ENCODE data around the gene UBE2U.

Gene UBE2U

GRCh38 chr1:64203420-64203819 is at the start of gene UBE2U:
Gene UBE2U (plus strand): TSS chr1:64203623. CDS start chr1:64204051, 428 bp downstream.
- no peak for DNase-seq

DNA sequence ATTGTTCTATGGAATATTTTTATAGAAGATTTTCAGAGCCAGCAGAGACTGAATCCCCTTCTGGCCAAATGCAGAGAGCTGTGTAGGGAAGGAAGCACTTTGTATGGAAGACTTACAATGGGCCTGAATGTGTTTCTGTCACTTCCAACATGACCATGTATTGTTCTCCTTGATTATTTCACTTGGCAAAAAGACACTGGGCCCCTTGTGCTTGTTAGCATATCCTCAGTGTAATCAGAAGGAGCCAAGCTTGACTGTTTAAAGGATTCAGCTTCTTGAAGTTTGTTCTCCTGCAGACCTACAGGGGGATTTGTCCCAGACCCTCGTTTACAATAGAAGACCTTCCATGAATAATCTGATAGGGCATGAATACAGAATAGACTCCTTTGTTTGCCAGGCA is 48.1 kb upstream of the UBE2U start:
- no peak for DNase-seq

DNA sequence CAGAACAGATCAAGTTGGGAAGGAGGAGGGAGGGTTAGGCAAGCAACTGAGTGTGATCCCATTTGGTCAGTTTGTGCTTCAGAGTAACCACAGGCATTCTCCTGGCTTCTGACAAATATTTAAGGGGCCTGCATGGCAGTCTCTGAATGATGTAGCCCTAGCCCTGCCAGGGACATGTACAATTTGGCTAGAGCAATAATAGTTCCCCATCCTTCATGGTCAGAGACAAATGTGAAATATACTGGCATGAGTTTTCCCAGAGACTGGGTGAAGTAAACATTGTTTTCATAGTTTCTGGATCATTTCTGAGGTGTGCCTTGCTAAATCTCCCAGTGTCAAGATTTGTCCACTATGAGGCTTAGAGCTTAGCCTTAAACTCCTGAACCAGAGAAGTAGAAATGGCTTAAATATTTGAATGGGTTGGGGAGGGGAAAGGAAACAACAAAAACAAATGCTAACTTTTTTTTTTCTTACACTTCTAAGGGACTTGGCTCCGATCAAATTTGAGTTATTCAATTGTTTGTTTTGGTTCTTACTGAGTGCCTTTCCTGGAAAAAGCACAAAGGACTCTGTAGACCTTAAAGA is 42.0 kb upstream of the UBE2U start:
- DNase-seq = no peak

DNA sequence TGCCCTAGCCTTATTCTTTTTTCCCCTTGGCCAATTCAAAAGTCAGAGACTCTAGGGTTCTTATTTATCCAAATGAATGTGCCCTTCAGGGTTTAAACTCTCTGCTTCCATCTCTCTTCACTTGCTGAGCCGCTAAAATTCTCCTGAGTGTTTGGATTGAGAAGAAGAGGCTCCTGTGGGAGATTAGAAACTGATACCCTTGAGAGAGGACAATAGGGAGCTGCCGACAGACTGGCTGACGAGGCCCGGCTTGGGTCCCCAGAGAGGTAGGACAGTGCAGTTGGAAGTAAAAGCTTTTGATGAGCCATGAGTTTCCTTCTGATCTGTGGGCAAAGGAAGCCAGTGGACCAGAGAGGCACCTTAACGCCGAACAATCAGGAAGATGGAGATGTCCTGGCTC is 41.3 kb upstream of the UBE2U start:
- no peak for DNase-seq

- no peak for DNase-seq
Observed at GRCh38 chr1:64162804-64163203, 40.6 kb upstream of the UBE2U start.

DNA sequence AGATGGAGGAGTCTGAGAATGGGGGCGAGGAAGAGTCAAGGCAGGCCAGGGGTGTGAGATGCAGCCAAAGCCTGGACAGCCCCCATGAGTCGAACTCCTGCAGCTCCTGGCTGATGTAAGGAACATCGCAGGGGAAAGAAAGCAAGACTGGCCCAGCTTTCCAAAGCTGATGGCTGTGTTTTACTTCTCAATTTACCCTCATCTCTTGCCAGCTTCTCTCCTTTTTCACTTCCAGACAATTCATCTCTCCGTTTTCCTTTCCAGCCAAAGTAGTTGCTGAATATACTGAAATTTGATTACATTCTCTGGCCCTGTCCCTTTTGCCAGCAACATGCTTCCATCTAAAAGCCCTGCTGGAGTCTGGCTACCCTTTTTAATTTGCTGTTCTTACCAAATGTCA is 40.0 kb upstream of the UBE2U start:
- DNase-seq = no peak

GRCh38 chr1:64163970-64164369 is 39.5 kb upstream of the UBE2U start:
- DNase-seq = no peak

DNA sequence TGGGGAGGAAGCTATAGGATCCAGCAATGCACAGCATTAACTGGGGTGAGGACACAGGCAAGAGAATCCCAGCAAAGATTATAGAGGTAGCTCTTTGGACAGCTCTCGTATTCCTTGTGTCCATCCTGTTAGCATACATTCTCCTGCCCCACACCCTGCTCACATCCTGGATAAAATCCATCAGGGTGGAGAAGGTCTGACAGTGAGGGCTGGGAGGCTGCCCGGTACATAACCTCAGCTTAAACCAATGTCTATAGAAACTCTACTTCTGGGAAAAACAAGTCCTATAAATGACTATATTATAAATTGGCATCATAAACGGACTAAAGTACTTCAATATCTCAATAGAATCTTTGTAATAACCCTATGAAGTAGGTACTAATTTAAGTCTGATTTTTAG is 36.8 kb upstream of the UBE2U start:
- no peak for DNase-seq

DNA sequence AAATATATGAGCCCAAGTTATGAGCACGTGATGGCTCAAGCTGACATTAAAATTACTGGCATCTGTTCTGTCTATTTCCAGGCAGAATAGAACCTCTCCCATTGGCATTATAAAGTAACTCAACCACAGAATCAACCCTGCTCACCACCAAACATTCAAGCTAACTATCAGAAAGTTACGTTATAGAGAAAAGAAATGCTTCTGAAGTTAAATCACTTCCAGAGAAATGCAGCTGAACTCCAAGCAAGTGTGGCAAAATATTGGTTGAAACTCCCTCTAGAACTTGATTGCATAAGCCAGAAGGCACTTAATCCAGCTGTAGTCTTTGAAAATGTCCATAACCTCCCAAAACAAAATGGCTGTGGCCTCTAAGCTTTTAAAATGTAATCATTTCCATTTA is 36.2 kb upstream of the UBE2U start:
- DNase-seq = no peak

GRCh38 chr1:64171246-64171645 is 32.2 kb upstream of the UBE2U start:
- DNase-seq = no peak

DNA sequence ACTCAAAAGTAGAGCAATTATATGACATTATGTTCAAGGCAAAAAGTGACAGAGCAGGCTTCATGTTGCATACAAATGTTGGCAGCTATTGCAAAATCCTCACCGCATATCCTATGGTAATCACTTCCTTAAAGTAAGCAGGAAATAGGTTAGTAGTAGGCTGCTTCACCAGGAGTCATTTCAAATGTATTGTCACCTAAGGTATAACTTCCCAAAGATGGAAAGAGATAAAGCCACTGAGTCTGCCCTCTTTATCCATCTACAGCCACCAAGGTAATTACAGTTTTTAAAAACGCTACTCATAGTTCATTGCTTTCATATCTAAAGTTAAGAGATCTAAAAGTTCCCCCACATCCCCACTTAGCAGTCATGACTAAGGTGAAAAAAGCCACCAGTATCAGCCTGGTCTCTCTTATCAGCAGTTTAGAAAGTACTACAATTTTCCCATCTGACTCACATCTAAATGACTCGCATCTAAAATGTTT is 31.6 kb upstream of the UBE2U start:
- DNase-seq = no peak

DNA sequence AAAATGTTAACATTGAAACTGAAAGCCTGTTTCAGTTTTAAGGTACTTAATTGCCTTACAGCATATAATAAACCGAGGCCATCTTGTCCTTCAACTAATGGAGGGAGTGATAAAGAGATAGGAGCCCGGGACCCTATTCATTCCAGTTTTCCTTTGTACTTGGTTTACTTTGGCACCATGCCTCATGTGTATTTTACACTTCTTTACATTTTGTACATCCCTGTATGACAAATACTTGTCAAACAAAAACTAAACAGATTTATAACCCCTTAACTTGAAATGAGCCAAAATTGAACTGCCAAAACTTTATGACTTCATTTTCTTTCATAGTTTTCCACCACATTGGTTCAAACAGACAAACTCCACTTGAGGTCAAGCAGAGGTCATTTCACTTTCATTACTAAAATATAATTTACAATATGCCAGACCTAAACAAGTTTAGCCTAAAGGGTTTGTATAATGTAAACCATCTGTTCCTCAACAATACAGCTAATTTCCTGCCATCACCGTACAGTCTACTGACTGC is 30.9 kb upstream of the UBE2U start:
- DNase-seq = no peak

DNA sequence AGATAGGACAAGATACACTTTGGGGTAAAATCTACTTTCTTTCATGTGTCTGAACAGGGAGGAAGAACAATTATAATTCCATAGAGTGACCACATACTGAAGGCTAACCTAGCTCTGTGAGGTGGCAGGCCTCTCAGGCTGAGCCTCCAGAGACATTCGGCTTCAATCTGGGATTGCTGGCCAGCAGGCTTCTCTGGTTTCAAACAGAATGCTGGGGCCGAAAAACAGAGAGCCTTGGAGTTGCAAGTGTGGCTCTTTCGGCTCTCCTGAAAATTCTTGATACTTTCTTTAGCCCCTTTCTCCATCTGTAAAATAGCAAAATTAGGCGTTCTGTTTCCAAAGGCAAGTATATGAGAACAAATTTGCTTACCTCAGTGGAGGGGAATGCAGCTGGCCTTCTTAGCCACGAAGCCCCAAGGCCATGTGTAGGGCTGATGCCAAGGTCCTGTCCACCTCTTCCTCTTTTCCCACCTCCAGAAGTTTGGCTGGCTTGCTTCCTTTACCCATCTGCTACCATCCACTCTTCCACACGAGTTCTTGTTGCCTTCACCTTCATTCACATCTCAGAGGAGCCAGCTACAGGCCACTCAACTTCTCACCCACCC is 30.0 kb upstream of the UBE2U start:
- no peak for DNase-seq

DNA sequence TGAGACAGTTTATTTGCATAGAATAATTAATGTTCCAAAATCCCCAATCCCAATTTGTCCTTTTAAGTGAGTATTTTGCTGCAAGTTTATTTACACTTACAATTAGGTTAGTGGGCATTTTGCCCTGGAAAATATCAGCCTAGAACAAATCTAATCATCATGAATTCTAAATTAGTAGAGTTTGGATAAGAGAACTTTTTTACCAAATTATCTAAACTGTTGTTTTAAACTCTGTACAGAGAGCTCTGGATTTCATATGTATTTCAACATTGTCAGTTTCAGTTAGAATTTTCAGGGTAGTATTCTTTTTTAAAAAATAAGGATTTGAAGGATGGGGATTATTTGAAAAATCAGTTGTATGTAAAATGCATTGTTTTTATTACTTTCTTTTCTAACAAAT is 27.8 kb upstream of the UBE2U start:
- no peak for DNase-seq

- no peak for DNase-seq
Observed at GRCh38 chr1:64176659-64177058, 26.8 kb upstream of the UBE2U start.

- DNase-seq = no peak
Observed at GRCh38 chr1:64179588-64179987, 23.8 kb upstream of the UBE2U start.

DNA sequence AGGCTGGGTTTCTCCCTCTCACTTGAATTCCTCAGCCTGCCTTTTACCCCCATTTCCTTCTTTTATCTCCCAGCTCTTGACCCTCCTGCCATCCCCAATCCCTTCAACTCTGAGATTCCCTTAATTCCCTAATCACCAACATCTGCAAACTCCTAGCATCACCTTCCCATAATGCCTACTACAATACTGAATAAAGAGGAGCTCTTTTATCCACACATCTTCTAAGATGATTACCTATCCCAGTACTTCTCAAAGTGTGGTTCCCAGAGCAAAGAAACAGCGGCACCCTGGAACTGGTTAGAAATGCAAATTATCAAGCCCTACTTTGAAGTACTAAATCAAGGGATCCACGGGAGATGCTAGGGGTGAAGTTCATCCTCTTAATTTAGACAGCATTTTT is 21.2 kb upstream of the UBE2U start:
- no peak for DNase-seq

DNA sequence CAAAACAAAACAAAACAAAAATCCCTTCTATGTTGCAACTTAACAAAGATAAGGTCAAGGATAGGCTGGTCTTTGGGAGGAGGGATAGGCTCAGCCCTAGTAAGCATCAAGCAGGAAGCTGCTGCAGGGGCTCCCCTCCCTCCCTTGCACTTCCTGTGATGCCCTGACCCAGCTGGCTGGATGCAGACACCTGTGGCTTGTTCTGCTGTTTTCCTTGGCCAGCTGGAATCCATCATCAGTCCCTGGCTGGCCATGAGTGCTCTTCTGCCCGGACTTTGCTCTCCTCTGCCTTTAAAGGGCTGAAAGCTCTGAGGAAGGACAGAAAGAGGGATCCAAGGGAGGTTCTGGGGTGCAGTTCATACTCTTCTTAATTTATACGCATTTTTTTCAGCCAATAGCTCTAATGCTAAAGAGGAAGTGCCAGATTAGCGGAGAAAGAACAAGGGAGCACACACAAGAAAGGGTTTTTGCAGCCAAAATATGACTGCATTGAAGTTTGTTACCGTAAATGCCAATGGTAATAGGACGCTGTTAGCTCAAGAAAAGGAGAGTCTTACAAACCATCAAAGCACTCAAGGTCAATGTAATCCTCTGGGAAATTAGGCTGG is 19.9 kb upstream of the UBE2U start:
- no peak for DNase-seq

GRCh38 chr1:64184003-64184440 is 19.4 kb upstream of the UBE2U start:
- no peak for DNase-seq

- DNase-seq = no peak
Observed at GRCh38 chr1:64186138-64186897, 17.1 kb upstream of the UBE2U start.

DNA sequence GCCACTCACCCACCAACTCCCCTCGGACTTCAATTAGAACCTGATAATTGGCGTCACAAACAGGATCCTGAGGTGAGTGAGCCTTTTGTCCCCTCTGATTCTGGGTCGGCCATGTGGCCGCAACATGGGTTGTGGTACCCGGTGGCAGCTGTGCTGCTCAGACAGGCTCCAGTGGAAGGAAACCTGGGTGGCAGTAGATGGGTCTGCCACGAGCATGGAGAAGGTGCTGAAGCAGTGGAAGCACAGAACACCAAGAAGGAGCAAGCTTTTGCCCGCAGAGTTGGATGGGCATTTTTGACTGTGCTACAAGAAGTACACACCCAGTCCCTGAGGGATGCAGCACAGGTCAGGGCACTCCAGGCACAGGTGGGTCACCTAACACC is 16.5 kb upstream of the UBE2U start:
- no peak for DNase-seq

GRCh38 chr1:64187646-64188045 is 15.8 kb upstream of the UBE2U start:
- DNase-seq = no peak

DNA sequence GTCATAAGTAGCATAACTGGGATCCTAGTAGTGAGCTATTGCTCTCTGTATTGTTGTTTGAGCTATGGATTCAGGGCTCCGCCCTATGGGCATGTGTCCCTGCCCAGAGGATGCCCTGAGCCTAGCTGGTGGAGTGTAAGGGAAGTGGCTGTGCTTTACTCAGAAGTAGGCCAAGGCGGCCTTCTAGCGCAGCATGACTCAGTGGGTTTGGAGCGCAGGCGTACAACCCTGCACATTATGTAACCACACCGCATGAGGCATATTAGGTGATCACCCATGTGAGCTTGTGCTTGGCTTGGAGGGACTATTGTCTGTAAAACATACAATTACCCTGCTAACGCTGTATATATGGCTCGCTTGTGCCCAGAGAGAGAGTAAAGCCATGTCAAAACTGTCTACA is 11.1 kb upstream of the UBE2U start:
- DNase-seq = no peak

Measured in activated CD4-positive, alpha-beta T cell treated with anti-CD3 and anti-CD28 coated beads, Interleukin-2, amount 50 U/mL, for 4 hours (primary cell).